GM23338 (cell line): Measurements from ENCODE around the gene OR2T8. TPM values are rescaled to one million over a fixed set of nuclear protein-coding genes. Genes with fewer than 3 reads are reported as not detected.

Experiments
- CREB1 ChIP-seq: fragments of 250-450 bp; sonication (Bioruptor Pico); IDR thresholded peaks from 2 replicates; pipeline ENCODE4 v1.5.0; 2020; ENCODE audit warnings: low read depth, mild to moderate bottlenecking, moderate library complexity
- CTCF ChIP-seq, 2 experiments: fragments of 200-600 bp in 1 of 2; sonication (generic) in 1 of 2; conservative IDR thresholded peaks; 2 replicates each; pipeline versions ENCODE4 v1.5.1 to v1.6.1; 2016 to 2017; ENCODE audit warnings: antibody characterized with exemption in 2 of 2, low read depth in 2 of 2, mild to moderate bottlenecking in 2 of 2, moderate library complexity in 1 of 2
- ETS1 ChIP-seq: IDR thresholded peaks from 2 replicates; pipeline ENCODE4 v1.6.1; 2016; ENCODE audit warnings: antibody characterized with exemption
- POLR2AphosphoS5 ChIP-seq: IDR thresholded peaks from 2 replicates; pipeline ENCODE4 v1.6.1; 2016; ENCODE audit warnings: antibody characterized with exemption, low read depth
- ZNF331 ChIP-seq: fragments of 250-450 bp; sonication (Bioruptor Pico); IDR thresholded peaks from 2 replicates; pipeline ENCODE4 v1.5.0; 2020; ENCODE audit warnings: low read depth, mild to moderate bottlenecking, moderate library complexity
- polyA plus RNA-seq: library from polyadenylated mRNA; unstranded; fragments of >200 nt; fragmentation: Nextera tagmentation; extraction: Ambion mirVana; gene quantifications from 2 replicates; pipeline ENCODE4 v1.2.1, GENCODE V29; 2016
- total RNA-seq: library from RNA; depleted of rRNA; stranded (reverse); fragments of >200 nt; shearing (Covaris generic); gene quantifications from 2 replicates; pipeline ENCODE4 v1.2.3, GENCODE V29; 2014
- TF ChIP-seq, protein P1 (sequence below): fragments of 250-450 bp; sonication (Bioruptor Pico); IDR thresholded peaks from 2 replicates; pipeline ENCODE4 v1.5.0; 2020; ENCODE audit warnings: mild to moderate bottlenecking, moderate library complexity
- TF ChIP-seq, protein P2 (sequence below): IDR thresholded peaks from one replicate; pipeline ENCODE4 v1.6.1; 2018; ENCODE audit warnings: antibody characterized with exemption; ENCODE audit not compliant: unreplicated experiment

Gene OR2T8
- total and polyA plus RNA-seq, 2 experiments from 2014 or later = not detected

GRCh38 chr1:247936415-247936814 is 16.4 kb downstream of the OR2T8 start (continued):
- TF ChIP-seq, protein P1, sequence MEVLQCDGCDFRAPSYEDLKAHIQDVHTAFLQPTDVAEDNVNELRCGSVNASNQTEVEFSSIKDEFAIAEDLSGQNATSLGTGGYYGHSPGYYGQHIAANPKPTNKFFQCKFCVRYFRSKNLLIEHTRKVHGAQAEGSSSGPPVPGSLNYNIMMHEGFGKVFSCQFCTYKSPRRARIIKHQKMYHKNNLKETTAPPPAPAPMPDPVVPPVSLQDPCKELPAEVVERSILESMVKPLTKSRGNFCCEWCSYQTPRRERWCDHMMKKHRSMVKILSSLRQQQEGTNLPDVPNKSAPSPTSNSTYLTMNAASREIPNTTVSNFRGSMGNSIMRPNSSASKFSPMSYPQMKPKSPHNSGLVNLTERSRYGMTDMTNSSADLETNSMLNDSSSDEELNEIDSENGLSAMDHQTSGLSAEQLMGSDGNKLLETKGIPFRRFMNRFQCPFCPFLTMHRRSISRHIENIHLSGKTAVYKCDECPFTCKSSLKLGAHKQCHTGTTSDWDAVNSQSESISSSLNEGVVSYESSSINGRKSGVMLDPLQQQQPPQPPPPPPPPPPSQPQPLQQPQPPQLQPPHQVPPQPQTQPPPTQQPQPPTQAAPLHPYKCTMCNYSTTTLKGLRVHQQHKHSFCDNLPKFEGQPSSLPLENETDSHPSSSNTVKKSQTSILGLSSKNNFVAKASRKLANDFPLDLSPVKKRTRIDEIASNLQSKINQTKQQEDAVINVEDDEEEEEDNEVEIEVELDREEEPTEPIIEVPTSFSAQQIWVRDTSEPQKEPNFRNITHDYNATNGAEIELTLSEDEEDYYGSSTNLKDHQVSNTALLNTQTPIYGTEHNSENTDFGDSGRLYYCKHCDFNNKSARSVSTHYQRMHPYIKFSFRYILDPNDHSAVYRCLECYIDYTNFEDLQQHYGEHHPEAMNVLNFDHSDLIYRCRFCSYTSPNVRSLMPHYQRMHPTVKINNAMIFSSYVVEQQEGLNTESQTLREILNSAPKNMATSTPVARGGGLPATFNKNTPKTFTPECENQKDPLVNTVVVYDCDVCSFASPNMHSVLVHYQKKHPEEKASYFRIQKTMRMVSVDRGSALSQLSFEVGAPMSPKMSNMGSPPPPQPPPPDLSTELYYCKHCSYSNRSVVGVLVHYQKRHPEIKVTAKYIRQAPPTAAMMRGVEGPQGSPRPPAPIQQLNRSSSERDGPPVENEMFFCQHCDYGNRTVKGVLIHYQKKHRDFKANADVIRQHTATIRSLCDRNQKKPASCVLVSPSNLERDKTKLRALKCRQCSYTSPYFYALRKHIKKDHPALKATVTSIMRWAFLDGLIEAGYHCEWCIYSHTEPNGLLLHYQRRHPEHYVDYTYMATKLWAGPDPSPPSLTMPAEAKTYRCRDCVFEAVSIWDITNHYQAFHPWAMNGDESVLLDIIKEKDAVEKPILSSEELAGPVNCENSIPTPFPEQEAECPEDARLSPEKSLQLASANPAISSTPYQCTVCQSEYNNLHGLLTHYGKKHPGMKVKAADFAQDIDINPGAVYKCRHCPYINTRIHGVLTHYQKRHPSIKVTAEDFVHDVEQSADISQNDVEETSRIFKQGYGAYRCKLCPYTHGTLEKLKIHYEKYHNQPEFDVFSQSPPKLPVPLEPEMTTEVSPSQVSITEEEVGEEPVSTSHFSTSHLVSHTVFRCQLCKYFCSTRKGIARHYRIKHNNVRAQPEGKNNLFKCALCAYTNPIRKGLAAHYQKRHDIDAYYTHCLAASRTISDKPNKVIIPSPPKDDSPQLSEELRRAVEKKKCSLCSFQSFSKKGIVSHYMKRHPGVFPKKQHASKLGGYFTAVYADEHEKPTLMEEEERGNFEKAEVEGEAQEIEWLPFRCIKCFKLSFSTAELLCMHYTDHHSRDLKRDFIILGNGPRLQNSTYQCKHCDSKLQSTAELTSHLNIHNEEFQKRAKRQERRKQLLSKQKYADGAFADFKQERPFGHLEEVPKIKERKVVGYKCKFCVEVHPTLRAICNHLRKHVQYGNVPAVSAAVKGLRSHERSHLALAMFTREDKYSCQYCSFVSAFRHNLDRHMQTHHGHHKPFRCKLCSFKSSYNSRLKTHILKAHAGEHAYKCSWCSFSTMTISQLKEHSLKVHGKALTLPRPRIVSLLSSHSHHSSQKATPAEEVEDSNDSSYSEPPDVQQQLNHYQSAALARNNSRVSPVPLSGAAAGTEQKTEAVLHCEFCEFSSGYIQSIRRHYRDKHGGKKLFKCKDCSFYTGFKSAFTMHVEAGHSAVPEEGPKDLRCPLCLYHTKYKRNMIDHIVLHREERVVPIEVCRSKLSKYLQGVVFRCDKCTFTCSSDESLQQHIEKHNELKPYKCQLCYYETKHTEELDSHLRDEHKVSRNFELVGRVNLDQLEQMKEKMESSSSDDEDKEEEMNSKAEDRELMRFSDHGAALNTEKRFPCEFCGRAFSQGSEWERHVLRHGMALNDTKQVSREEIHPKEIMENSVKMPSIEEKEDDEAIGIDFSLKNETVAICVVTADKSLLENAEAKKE (CRISPR knock-in tag) = no peak
- TF ChIP-seq ETS1 (no peak), CTCF (conservative IDR thresholded peaks at IDR 0.05; ENCODE audit: low read depth in 2 of 2) (no peak), ZNF331 (CRISPR knock-in tag) (no peak), CREB1 (no peak), POLR2AphosphoS5 (no peak)
- TF ChIP-seq, protein P2, sequence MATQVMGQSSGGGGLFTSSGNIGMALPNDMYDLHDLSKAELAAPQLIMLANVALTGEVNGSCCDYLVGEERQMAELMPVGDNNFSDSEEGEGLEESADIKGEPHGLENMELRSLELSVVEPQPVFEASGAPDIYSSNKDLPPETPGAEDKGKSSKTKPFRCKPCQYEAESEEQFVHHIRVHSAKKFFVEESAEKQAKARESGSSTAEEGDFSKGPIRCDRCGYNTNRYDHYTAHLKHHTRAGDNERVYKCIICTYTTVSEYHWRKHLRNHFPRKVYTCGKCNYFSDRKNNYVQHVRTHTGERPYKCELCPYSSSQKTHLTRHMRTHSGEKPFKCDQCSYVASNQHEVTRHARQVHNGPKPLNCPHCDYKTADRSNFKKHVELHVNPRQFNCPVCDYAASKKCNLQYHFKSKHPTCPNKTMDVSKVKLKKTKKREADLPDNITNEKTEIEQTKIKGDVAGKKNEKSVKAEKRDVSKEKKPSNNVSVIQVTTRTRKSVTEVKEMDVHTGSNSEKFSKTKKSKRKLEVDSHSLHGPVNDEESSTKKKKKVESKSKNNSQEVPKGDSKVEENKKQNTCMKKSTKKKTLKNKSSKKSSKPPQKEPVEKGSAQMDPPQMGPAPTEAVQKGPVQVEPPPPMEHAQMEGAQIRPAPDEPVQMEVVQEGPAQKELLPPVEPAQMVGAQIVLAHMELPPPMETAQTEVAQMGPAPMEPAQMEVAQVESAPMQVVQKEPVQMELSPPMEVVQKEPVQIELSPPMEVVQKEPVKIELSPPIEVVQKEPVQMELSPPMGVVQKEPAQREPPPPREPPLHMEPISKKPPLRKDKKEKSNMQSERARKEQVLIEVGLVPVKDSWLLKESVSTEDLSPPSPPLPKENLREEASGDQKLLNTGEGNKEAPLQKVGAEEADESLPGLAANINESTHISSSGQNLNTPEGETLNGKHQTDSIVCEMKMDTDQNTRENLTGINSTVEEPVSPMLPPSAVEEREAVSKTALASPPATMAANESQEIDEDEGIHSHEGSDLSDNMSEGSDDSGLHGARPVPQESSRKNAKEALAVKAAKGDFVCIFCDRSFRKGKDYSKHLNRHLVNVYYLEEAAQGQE = no peak
